H9 (cell line): ENCODE measurements around the gene ZBTB20. TPM values are rescaled to one million over a fixed set of nuclear protein-coding genes. Genes with fewer than 3 reads are reported as not detected.

ENCODE experiments used
- DNase-seq: peaks from one replicate; pipeline ENCODE4 v3.0.0-alpha.2; 2017
- H2AFZ ChIP-seq: one replicate; pipeline ENCODE4 v1.6.1; 2013; ENCODE audit warnings: mild to moderate bottlenecking, low read length, control low read depth, moderate library complexity
- H2AK5ac ChIP-seq: 2 replicates; pipeline ENCODE4 v1.6.1; 2013; ENCODE audit warnings: low read length, control low read depth, mixed read lengths; ENCODE audit not compliant: insufficient read length
- H2BK120ac ChIP-seq: one replicate; pipeline ENCODE4 v1.6.1; 2013; ENCODE audit warnings: low read depth, mild to moderate bottlenecking, low read length, control low read depth, inconsistent platforms; ENCODE audit not compliant: poor library complexity, severe bottlenecking
- H2BK12ac ChIP-seq: 2 replicates; pipeline ENCODE4 v1.6.1; 2013; ENCODE audit warnings: low read length, control low read depth, mixed read lengths, low read depth; ENCODE audit not compliant: insufficient read length
- H2BK15ac ChIP-seq: 2 replicates; pipeline ENCODE4 v1.6.1; 2013; ENCODE audit warnings: low read depth, low read length, control low read depth
- H2BK20ac ChIP-seq: one replicate; pipeline ENCODE4 v1.6.1; 2013; ENCODE audit warnings: low read depth, mild to moderate bottlenecking, low read length, control low read depth, inconsistent platforms; ENCODE audit not compliant: poor library complexity, severe bottlenecking
- H2BK5ac ChIP-seq: 2 replicates; pipeline ENCODE4 v1.6.1; 2013; ENCODE audit warnings: low read length, control low read depth, mixed read lengths; ENCODE audit not compliant: insufficient read length
- H3K14ac ChIP-seq: 2 replicates; pipeline ENCODE4 v1.6.1; 2013; ENCODE audit warnings: low read length, control low read depth; ENCODE audit not compliant: insufficient read depth
- H3K18ac ChIP-seq: 2 replicates; pipeline ENCODE4 v1.6.1; 2013; ENCODE audit warnings: low read depth, mild to moderate bottlenecking, mixed read lengths, low read length, control low read depth; ENCODE audit not compliant: insufficient read length
- H3K23ac ChIP-seq: 2 replicates; pipeline ENCODE4 v1.6.1; 2013; ENCODE audit warnings: low read length, control low read depth, mixed read lengths, low read depth; ENCODE audit not compliant: insufficient read length
- H3K23me2 ChIP-seq: 2 replicates; pipeline ENCODE4 v1.6.1; 2013; ENCODE audit warnings: low read depth, mild to moderate bottlenecking, mixed read lengths, low read length, control low read depth; ENCODE audit not compliant: insufficient read length, poor library complexity, severe bottlenecking
- H3K27ac ChIP-seq: 2 replicates; pipeline ENCODE4 v1.5.1; 2013; ENCODE audit warnings: low read length, control low read depth, mixed read lengths, low read depth; ENCODE audit not compliant: insufficient read length
- H3K27me3 ChIP-seq: 2 replicates; pipeline ENCODE4 v1.6.1; 2013; ENCODE audit warnings: low read length, control low read depth, inconsistent platforms; ENCODE audit not compliant: insufficient read depth
- H3K4ac ChIP-seq: 2 replicates; pipeline ENCODE4 v1.6.1; 2013; ENCODE audit warnings: low read depth, mild to moderate bottlenecking, control low read depth, inconsistent platforms, low read length, moderate library complexity
- H3K4me1 ChIP-seq: 2 replicates; pipeline ENCODE4 v1.6.1; 2013; ENCODE audit warnings: low read length, control low read depth, inconsistent platforms; ENCODE audit not compliant: insufficient read depth
- H3K4me2 ChIP-seq: 2 replicates; pipeline ENCODE4 v1.6.1; 2013; ENCODE audit warnings: low read length, control low read depth, mixed read lengths; ENCODE audit not compliant: insufficient read length, insufficient read depth
- H3K56ac ChIP-seq: 2 replicates; pipeline ENCODE4 v1.6.1; 2013; ENCODE audit warnings: low read depth, mild to moderate bottlenecking, mixed read lengths, low read length, control low read depth; ENCODE audit not compliant: insufficient read length
- H3K79me1 ChIP-seq: 2 replicates; pipeline ENCODE4 v1.6.1; 2013; ENCODE audit warnings: low read depth, mild to moderate bottlenecking, moderate library complexity, low read length, control low read depth, inconsistent platforms; ENCODE audit not compliant: insufficient read depth, poor library complexity, severe bottlenecking
- H3K79me2 ChIP-seq: 2 replicates; pipeline ENCODE4 v1.6.1; 2013; ENCODE audit warnings: low read length, control low read depth, inconsistent platforms; ENCODE audit not compliant: insufficient read depth
- H3K9ac ChIP-seq: 2 replicates; pipeline ENCODE4 v1.6.1; 2013; ENCODE audit warnings: low read length, control low read depth, mixed read lengths; ENCODE audit not compliant: insufficient read length; ENCODE audit errors: extremely low read depth
- H3K9me3 ChIP-seq: one replicate; pipeline ENCODE4 v1.6.1; 2013; ENCODE audit warnings: low read depth, low read length, inconsistent platforms; ENCODE audit not compliant: control insufficient read depth
- H3T11ph ChIP-seq: one replicate; pipeline ENCODE4 v1.6.1; 2013; ENCODE audit warnings: mild to moderate bottlenecking, low read length, control low read depth, inconsistent platforms
- H4K20me1 ChIP-seq: one replicate; pipeline ENCODE4 v1.6.1; 2013; ENCODE audit not compliant: control insufficient read depth, insufficient read length, insufficient read depth
- H4K5ac ChIP-seq: 2 replicates; pipeline ENCODE4 v1.6.1; 2013; ENCODE audit warnings: low read depth, mild to moderate bottlenecking, mixed read lengths, low read length, control low read depth; ENCODE audit not compliant: insufficient read length
- H4K8ac ChIP-seq: replicated peaks from 2 replicates; pipeline ENCODE4 v1.6.1; 2013; ENCODE audit warnings: low read length, control low read depth, mixed read lengths, low read depth; ENCODE audit not compliant: insufficient read length
- H4K91ac ChIP-seq: 2 replicates; pipeline ENCODE4 v1.6.1; 2013; ENCODE audit warnings: low read depth, mild to moderate bottlenecking, moderate library complexity, mixed read lengths, low read length, control low read depth; ENCODE audit not compliant: insufficient read length
- H3K27ac Mint-ChIP-seq, 3 experiments: 2 replicates in 2 of 3; 3 replicates in 1 of 3; pipeline ENCODE4 v1.8.0; 2020 to 2021; ENCODE audit warnings: mixed read lengths in 3 of 3, mild to moderate bottlenecking in 1 of 3, moderate library complexity in 1 of 3
- H3K27me3 Mint-ChIP-seq: 2 replicates; pipeline ENCODE4 v1.8.0; 2021; ENCODE audit warnings: low read depth, mild to moderate bottlenecking, moderate library complexity, mixed read lengths
- H3K36me3 Mint-ChIP-seq, 3 experiments: 2 replicates in 2 of 3; 3 replicates in 1 of 3; pipeline ENCODE4 v1.8.0; 2020 to 2021; ENCODE audit warnings: low read depth in 3 of 3, mixed read lengths in 3 of 3; ENCODE audit not compliant: insufficient read depth in 1 of 3
- H3K4me1 Mint-ChIP-seq, 2 experiments: 2 replicates each; pipeline ENCODE4 v1.8.0; 2020; ENCODE audit warnings: mixed read lengths in 2 of 2
- H3K4me3 Mint-ChIP-seq, 2 experiments: 2 replicates in 1 of 2; 3 replicates in 1 of 2; pipeline ENCODE4 v1.8.0; 2020 to 2021; ENCODE audit warnings: mild to moderate bottlenecking in 2 of 2, mixed read lengths in 2 of 2, moderate library complexity in 1 of 2
- H3K9me3 Mint-ChIP-seq, 2 experiments: 2 replicates in 1 of 2; 3 replicates in 1 of 2; pipeline ENCODE4 v1.8.0; 2020; ENCODE audit warnings: mild to moderate bottlenecking in 2 of 2, mixed read lengths in 2 of 2, moderate library complexity in 1 of 2
- total RNA-seq: library from RNA; stranded (reverse); gene quantifications from 2 replicates; pipeline ENCODE4 v1.2.1, GENCODE V29; 2021
- TF ChIP-seq, protein P1 (sequence below): fragments of 200-600 bp; sonication (generic); conservative IDR thresholded peaks from 3 replicates; pipeline ENCODE4 v1.8.0; 2021; ENCODE audit warnings: antibody characterized with exemption, mild to moderate bottlenecking

ZBTB20 gene
- total RNA-seq, 1 experiment from 2014 or later: 0.70 TPM

DNA sequence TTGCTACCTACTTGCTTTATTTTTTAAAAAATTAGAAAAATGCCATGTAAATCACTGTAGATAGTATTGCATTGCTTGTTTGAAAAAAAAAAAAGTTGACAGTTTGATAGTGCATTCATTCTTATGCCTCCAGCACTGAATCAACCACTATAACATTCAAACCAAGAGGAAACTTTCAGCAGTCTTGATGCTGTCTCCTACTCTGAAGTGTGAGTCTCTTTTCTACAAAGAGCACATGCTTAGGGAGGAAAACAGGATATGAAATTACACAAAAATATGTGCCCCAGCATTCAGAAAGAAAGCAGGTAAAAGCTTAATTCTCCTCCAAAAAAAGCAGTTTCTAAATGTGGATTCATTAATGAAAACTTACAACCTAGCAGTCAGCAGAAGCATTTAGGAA is 78.3 kb downstream of the ZBTB20 start:
- Histone ChIP-seq H4K5ac (no peak overlapping the region), H3T11ph (no peak overlapping the region), H3K27me3 (no peaks in the 10 kb centered on the region), H3K4ac (no peak overlapping the region), H3K79me2 (no peaks in the 10 kb centered on the region), H2BK12ac (no peak overlapping the region), H3K4me1 (no peaks in the 10 kb centered on the region), H2BK15ac (no peak overlapping the region), H3K9me3 (no peaks in the 10 kb centered on the region), H3K18ac (no peak overlapping the region), H2AK5ac (no peak overlapping the region), H3K56ac (no peak overlapping the region), H3K9ac (no peak overlapping the region), H3K14ac (no peak overlapping the region), H2BK20ac (no peak overlapping the region), H3K27ac (no peak overlapping the region), H2AFZ (no peak overlapping the region), H2BK5ac (no peak overlapping the region), H4K20me1 (no peaks in the 10 kb centered on the region), H2BK120ac (no peak overlapping the region), H4K8ac (no peak overlapping the region), H4K91ac (no peak overlapping the region), H3K4me2 (no peak overlapping the region), H3K79me1 (no peaks in the 10 kb centered on the region), H3K23ac (no peak overlapping the region), H3K23me2 (no peaks in the 10 kb centered on the region)
- H3K4me3 Mint-ChIP-seq: no peak overlapping the region
- H3K27ac Mint-ChIP-seq: no peak overlapping the region
- no peaks in the 10 kb centered on the region for H3K27me3 Mint-ChIP-seq
- DNase-seq: no peak
- TF ChIP-seq, protein P1, sequence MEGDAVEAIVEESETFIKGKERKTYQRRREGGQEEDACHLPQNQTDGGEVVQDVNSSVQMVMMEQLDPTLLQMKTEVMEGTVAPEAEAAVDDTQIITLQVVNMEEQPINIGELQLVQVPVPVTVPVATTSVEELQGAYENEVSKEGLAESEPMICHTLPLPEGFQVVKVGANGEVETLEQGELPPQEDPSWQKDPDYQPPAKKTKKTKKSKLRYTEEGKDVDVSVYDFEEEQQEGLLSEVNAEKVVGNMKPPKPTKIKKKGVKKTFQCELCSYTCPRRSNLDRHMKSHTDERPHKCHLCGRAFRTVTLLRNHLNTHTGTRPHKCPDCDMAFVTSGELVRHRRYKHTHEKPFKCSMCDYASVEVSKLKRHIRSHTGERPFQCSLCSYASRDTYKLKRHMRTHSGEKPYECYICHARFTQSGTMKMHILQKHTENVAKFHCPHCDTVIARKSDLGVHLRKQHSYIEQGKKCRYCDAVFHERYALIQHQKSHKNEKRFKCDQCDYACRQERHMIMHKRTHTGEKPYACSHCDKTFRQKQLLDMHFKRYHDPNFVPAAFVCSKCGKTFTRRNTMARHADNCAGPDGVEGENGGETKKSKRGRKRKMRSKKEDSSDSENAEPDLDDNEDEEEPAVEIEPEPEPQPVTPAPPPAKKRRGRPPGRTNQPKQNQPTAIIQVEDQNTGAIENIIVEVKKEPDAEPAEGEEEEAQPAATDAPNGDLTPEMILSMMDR: no peak
- H3K9me3 Mint-ChIP-seq: no peaks in the 10 kb centered on the region
- peaks cover 5 to 7% of the 10 kb centered on the region in 2 experiments; a peak in 3 of 4 replicates for H3K4me1 Mint-ChIP-seq
- no peaks in the 10 kb centered on the region for H3K36me3 Mint-ChIP-seq
